AG04450 (cell line): ENCODE results near the gene POLL. TPM values are rescaled to one million over a fixed set of nuclear protein-coding genes. Genes with fewer than 3 reads are reported as not detected.

Source experiments
- CTCF ChIA-PET: fragments of 300-600, 350-600 bp; formaldehyde crosslinking; extraction: SDS; loops from one replicate; lab custom pipeline; 2022; ENCODE audit warnings: antibody characterized with exemption, inconsistent platforms; lab: Charles Lee
- POLR2A ChIA-PET: fragments of 350-600 bp; formaldehyde crosslinking; extraction: SDS; loops from one replicate; lab custom pipeline; 2021; ENCODE audit warnings: antibody characterized with exemption, inconsistent platforms; lab: Yijun Ruan, JAX
- DNase-seq: peaks from one replicate; pipeline ENCODE4 v3.0.0-alpha.2; 2011; ENCODE audit warnings: low read depth, low spot score
- H3K27ac ChIP-seq: one replicate; pipeline ENCODE4 v1.5.1; 2012; ENCODE audit warnings: low read depth, low read length, control low read depth
- H3K27me3 ChIP-seq: one replicate; pipeline ENCODE4 v1.6.0; 2012; ENCODE audit warnings: low read length; ENCODE audit not compliant: control insufficient read depth, insufficient read depth
- H3K4me3 ChIP-seq: 2 replicates; pipeline ENCODE4 v1.5.1; 2011; ENCODE audit warnings: mild to moderate bottlenecking, low read depth, low read length, control low read depth
- H3K9me3 ChIP-seq: 2 replicates; pipeline ENCODE4 v1.5.1; 2012; ENCODE audit warnings: low read length; ENCODE audit not compliant: control insufficient read depth, insufficient read depth
- polyA plus RNA-seq: library from polyadenylated mRNA; depleted of rRNA; stranded (reverse); fragments of >200 nt; gene quantifications from 2 replicates; pipeline ENCODE4 v1.2.3, GENCODE V29; 2011
- TF ChIP-seq, protein P1 (sequence below): IDR thresholded peaks from 2 replicates; pipeline ENCODE4 v1.5.1; 2011; ENCODE audit warnings: low read depth, low read length, control low read depth, inconsistent platforms

The POLL gene
- polyA plus RNA-seq, 1 experiment: 14.8 TPM

- Histone ChIP-seq H3K27ac (no peak overlapping the region), H3K9me3 (peaks cover 8% of the 10 kb centered on the region), H3K27me3 (peaks cover 31% of the 10 kb centered on the region), H3K4me3 (peak overlapping the region; percentile 61)
- CTCF ChIA-PET: interaction anchor here (0.6 to 7.4 kb wide), 46 partner anchors 10 to 1035 kb away, joined by 3 to 132 read pairs (median 4); partner anchors contain the start of genes DPCD, HIF1AN and POLL
- TF ChIP-seq, protein P1, sequence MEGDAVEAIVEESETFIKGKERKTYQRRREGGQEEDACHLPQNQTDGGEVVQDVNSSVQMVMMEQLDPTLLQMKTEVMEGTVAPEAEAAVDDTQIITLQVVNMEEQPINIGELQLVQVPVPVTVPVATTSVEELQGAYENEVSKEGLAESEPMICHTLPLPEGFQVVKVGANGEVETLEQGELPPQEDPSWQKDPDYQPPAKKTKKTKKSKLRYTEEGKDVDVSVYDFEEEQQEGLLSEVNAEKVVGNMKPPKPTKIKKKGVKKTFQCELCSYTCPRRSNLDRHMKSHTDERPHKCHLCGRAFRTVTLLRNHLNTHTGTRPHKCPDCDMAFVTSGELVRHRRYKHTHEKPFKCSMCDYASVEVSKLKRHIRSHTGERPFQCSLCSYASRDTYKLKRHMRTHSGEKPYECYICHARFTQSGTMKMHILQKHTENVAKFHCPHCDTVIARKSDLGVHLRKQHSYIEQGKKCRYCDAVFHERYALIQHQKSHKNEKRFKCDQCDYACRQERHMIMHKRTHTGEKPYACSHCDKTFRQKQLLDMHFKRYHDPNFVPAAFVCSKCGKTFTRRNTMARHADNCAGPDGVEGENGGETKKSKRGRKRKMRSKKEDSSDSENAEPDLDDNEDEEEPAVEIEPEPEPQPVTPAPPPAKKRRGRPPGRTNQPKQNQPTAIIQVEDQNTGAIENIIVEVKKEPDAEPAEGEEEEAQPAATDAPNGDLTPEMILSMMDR: no peak
- no peak for DNase-seq
- POLR2A ChIA-PET: no interaction called here
Measured at GRCh38 chr10:101570428-101571270, 17.4 kb downstream of the POLL start.

DNA sequence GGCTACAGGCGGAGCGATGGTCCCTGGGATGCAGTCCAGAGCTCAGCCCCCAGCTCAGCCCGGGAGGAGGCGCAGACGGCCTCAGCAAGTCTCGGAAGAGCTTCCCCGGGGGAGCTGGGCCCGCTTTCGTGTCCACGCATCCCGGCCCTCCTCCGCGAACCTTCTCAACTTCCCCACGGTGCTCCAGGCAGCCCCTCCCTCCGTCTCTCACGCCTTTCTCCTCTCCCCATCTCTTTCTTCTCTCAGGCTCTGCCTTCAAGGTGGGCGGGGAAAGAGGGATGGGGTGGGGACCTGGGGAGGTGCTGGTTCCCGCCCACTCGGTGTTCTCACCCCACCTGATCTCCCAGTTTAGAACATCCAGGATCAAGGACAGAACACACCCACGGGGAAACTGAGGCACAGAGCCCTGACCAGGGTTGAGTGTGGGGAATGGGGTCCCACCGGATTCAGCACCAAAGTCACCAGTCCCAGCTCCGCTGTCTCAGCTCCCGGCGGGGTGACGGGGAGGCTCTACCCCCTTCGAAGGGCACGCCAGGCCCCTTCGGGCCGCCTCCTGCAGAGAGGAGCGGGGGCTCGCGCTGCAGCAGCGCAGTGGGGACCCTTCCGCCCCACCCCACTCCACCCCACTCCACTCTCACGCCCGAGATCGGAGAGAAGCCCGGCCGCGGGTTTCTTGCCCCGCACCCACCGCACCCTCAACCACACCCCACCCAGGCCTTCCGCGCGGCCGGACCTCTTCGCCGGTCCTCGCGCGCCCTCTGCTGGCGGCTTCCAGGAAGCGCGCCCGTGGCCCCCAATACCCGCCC lies 18.2 kb downstream of the POLL start:
- ChIA-PET POLR2A (no interaction called here), CTCF (interaction anchor here (0.6 to 7.4 kb wide), 32 partner anchors 9 to 1034 kb away, joined by 3 to 132 read pairs (median 5); partner anchors contain the start of genes DPCD, HIF1AN and POLL)
- H3K27ac ChIP-seq: no peak overlapping the region
- H3K9me3 ChIP-seq: peaks cover 8% of the 10 kb centered on the region
- peak overlapping the region; percentile 68 for H3K4me3 ChIP-seq
- DNase-seq: peak; percentile 21
- TF ChIP-seq, protein P1: peak; percentile 70
- peaks cover 38% of the 10 kb centered on the region for H3K27me3 ChIP-seq

DNA sequence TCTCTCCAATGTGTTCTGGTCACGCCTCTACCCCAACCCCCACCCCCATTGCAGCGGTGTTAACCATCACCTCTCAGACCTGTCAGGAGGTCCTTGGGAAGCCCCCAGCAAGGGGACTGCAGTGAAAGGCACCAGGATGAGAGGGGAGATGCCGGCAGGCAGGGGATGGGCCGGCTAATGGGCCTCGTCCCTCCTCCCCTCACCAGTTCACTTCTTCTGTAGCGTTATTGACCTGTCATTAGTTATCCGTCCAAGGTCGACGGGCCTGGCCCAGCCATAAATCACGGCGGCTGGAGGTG lies 18.8 kb downstream of the POLL start:
- H3K4me3 ChIP-seq: peak overlapping the region; percentile 68; the same call in 1 of the 2 replicates
- peaks cover 8% of the 10 kb centered on the region for H3K9me3 ChIP-seq
- TF ChIP-seq, protein P1: no peak
- no peak for DNase-seq
- ChIA-PET CTCF (interaction anchor here (0.6 to 7.4 kb wide), 13 partner anchors 13 to 398 kb away, joined by 3 to 132 read pairs (median 5); partner anchors contain the start of genes DPCD and POLL), POLR2A (no interaction called here)
- H3K27ac ChIP-seq: no peak overlapping the region
- peaks cover 39% of the 10 kb centered on the region for H3K27me3 ChIP-seq

- peaks cover 39% of the 10 kb centered on the region for H3K27me3 ChIP-seq
- no peak for DNase-seq
- no peak overlapping the region for H3K27ac ChIP-seq
- H3K9me3 ChIP-seq: peaks cover 8% of the 10 kb centered on the region
- TF ChIP-seq, protein P1: no peak
- ChIA-PET CTCF (interaction anchor here (1.0 to 7.4 kb wide), 2 partner anchors 266 to 356 kb away, joined by 3 to 132 read pairs; no protein-coding TSS in a partner anchor), POLR2A (no interaction called here)
- no peak overlapping the region for H3K4me3 ChIP-seq
Measured at GRCh38 chr10:101568054-101568745, 19.9 kb downstream of the POLL start.
